A204.1 (cell line): ENCODE measurements around the gene PRKCA.

ENCODE experiments used
- FAIRE-seq: peaks from 2 replicates; lab custom pipeline; 2012; peaks lifted over from hg19 to GRCh38; lab: Jason Lieb, UNC

Gene PRKCA

GRCh38 chr17:66629762-66630161 lies 327.3 kb downstream of the PRKCA start:
- no peak for FAIRE-seq

GRCh38 chr17:66630379-66630778 lies 328.0 kb downstream of the PRKCA start:
- no peak for FAIRE-seq

- no peak for FAIRE-seq
Measured at GRCh38 chr17:66630828-66631472, 328.5 kb downstream of the PRKCA start.

GRCh38 chr17:66632731-66633130 lies 330.3 kb downstream of the PRKCA start:
- no peak for FAIRE-seq

- FAIRE-seq, result no peak
Measured at GRCh38 chr17:66633317-66633965, 331.0 kb downstream of the PRKCA start.

GRCh38 chr17:66634193-66634592 lies 331.8 kb downstream of the PRKCA start:
- FAIRE-seq, result no peak

- no peak for FAIRE-seq
Measured at GRCh38 chr17:66635386-66636045, 333.1 kb downstream of the PRKCA start.

- FAIRE-seq, result no peak
Measured at GRCh38 chr17:66636111-66636510, 333.7 kb downstream of the PRKCA start.

- no peak for FAIRE-seq
Measured at GRCh38 chr17:66637491-66637890, 335.1 kb downstream of the PRKCA start.

GRCh38 chr17:66638707-66639479 lies 336.5 kb downstream of the PRKCA start:
- no peak for FAIRE-seq

GRCh38 chr17:66643815-66644710 lies 341.6 kb downstream of the PRKCA start:
- FAIRE-seq, result no peak

GRCh38 chr17:66645259-66645658 lies 342.8 kb downstream of the PRKCA start:
- no peak for FAIRE-seq

GRCh38 chr17:66647391-66647983 lies 345.1 kb downstream of the PRKCA start:
- FAIRE-seq, result no peak

- FAIRE-seq, result no peak
Measured at GRCh38 chr17:66649818-66650543, 347.6 kb downstream of the PRKCA start.

GRCh38 chr17:66650544-66650877 lies 348.1 kb downstream of the PRKCA start:
- FAIRE-seq, result no peak

- no peak for FAIRE-seq
Measured at GRCh38 chr17:66652840-66653507, 350.6 kb downstream of the PRKCA start.

GRCh38 chr17:66654106-66654740 lies 351.8 kb downstream of the PRKCA start:
- FAIRE-seq, result no peak

- FAIRE-seq, result no peak
Measured at GRCh38 chr17:66654764-66655163, 352.4 kb downstream of the PRKCA start.

- no peak for FAIRE-seq
Measured at GRCh38 chr17:66655461-66655860, 353.0 kb downstream of the PRKCA start.

- FAIRE-seq, result no peak
Measured at GRCh38 chr17:66655861-66656260, 353.4 kb downstream of the PRKCA start.
